GM18873 (cell line): ENCODE measurements around the gene ERC1.

Experiments
- ATAC-seq: cut with Tn5 transposase; IDR thresholded peaks from one replicate; pipeline ENCODE4 v1.9.1; 2021; ENCODE audit warnings: mild to moderate bottlenecking, moderate library complexity, moderate number of reproducible peaks; ENCODE audit not compliant: unreplicated experiment, low FRiP score

Gene ERC1

DNA sequence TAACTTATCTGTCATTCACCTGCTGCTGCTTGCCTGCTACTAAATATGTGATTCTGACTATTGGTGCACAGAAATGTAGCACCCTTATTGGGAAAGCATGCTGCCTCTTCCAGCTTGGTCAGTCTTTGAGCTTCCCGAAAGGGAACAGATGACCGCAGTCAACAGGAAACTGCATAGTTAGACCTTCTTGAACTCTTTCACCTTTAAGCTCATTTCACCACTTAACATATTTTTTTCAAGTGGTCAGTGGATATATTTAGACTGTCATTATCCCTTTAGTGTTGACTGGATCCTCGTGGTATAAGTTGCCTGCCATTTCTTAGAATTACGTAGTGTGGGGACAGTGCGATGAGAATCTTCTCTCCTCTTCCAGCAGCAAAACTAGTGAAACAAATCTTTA lies 378.4 kb downstream of the ERC1 start:
- ATAC-seq, result no peak

DNA sequence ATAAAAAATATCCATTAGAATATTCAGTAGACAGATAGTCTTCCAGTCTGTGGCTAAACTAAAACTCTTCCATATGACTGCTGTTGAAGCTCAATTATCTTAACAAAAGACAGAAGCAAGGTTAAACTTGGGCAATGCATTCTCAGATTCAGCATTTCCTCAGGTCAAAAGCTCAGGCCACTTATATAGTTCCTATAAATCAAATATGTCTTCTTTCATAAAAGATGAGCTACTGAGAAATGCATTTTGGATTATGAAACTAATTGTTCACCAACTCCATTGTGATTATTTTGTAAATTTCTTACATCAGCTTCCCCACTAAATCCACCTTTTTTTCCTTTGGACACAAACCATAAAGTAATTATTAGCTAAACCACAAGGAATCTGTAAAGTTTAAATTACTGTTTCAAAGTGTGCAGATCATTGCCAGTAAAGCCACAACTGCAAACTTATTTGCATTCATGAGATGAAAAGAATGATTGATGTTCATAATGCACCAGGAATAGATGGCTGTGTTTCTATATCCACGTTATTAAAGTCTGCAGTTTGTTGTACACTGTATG lies 379.0 kb downstream of the ERC1 start:
- ATAC-seq, result no peak

DNA sequence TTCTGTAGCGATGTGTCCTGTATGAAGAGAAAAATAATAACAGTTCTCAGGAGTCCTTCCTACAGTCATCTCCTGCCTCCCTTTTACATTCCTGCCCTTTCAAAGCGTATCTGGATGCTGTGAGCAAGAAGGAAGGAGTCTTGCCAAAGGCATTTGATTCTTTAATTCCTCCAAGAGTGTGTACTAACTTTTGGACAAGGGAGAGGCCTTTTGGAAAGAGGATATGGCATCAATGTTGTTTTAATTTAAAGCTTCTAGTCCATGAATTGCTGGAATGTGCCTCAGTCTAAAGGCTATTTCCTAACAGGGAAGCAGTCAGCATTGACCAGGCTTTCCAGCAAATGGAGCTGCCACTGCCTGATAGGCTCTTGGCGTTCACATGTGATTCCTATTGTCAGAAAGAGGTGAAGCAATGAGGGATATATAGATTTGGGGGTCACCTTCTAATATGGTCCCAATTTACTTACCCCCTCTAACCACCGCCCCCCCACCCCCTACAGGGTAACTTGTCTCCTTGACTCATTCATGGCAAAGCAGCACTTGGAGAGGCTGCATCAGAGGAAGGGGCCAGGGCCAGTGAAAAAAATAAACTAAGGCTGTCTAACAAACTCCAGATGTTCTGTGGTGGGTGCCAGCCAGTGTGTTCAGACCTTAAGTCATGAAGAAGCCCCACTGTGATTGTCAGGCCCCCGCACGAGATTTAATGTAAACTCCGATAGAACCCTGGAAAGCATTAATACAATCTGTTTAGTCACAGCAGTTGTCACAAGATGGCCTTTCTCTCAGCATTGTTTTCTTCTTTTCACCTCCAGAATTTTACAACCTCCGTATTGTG lies 383.1 kb downstream of the ERC1 start:
- ATAC-seq, result no peak

DNA sequence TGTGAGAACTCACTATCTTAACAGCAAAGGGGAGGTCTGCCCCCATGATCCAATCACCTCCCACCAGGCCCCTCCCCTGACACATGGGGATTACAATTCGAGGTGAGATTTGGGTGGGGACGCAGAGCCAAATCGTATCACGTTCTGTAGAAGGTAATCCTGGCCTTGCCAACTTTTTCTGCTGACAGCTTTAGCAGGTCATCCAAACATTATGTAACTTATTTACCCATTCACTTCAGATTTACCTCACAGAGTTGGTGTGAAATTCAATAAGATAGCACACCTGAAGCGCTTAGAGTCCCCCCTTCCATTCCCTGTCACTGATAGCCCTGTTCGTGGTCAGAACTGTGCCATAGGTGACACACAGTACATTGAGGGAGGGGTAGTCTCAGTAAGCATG lies 384.3 kb downstream of the ERC1 start:
- no peak for ATAC-seq

DNA sequence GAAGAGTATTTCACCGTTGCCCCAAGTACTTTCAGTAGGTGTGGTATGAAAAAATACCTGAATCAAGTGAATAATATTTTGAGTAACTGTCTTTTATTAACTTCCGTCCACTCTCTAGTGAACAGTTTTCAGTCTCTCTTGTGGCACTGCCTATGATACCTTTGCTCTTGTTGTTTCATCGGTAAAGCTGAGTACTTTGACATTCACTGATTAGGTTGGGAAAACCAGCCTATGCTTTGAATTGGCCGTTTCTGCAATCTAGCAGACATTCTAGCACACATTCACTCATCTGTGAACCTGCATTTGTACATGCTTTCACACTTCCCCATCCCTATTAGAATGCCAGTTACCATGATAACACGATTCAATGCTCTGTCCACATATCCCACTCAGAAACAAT lies 386.1 kb downstream of the ERC1 start:
- no peak for ATAC-seq

DNA sequence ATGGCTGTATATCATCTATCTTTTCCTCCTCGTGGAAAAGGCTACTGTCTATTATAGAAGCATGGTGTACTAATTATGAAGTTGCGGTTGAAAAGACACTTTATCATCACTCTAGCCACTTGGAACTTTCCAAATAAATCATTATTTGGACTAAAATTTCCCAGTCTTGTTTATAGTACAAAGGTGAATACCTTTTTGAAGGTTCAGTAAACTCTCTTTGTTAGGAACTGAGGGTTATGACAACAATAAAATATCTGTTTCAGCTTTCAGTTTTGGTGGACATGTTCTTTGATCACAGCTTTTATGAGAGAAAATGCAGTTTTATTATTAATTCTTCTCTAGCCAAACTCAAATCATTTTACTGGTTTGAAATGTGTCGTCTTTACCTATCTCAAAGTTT lies 386.7 kb downstream of the ERC1 start:
- ATAC-seq, result no peak

DNA sequence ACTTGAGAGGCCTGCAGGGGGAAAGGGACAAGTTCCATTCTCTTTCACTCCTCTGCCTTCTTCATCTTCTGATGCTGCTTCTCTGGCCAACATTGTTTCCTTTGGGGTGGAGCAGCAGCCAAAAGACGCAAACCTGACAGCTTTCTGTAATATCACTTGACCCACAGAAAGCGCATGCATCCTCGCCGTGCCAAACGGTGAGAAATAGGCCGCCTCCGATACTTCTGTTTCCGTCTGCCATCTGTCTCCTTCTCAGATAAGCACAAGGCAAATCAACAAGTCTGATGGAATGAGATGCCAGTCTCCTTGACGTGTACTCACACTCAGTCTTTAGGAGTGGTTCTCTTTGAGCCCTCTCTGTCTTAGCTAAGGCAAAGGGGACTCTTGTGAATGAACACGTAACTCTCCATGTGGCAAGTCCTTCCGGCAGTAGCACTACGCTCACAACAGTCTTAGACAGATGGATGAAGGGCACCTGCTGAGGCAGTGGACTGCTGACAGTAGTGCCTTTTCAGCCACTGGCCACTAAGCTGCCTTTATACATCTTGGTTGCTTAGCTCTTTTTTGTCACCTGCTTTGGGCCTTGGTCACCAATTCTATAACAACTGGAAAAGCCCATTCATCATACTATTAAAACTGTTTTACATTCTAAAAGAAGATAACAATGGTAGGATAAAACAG lies 389.3 kb downstream of the ERC1 start:
- no peak for ATAC-seq

DNA sequence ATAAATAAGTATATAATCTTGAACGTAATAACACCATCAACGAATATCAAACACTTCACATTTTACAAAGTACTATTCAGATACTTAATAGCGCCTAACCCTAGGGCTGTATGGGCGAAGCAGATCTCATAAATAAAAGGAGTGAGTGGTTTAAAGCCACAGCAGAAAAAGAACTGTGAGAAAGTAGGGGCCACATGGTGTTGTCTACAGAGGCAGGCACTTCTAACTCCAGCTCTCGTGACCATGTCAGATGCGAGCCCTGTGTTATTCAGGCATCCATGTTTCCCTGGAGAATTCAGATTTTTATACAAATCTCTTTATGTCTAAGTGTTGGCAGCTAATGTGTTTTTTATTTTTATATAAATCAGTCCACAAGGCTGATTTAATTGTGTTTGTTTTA lies 391.1 kb downstream of the ERC1 start:
- ATAC-seq, result no peak

DNA sequence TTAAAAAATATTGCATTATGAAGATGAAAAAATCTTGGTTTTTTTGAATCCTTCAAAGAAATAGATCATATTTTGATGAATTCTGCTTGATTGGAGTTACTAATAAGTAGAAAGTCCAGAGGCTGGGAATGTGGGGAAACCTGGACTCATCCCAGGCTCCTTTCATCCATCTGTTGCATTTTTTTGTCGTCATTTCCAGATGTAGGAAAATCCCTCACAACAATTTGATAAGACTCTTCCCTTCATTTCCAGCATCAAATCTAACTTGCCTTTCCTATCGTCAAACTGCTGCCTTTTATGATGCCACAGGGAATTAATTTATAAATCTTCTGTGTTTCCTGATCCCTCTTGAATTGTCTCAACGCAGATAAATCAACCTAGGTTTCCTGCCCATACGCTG lies 391.8 kb downstream of the ERC1 start:
- no peak for ATAC-seq

DNA sequence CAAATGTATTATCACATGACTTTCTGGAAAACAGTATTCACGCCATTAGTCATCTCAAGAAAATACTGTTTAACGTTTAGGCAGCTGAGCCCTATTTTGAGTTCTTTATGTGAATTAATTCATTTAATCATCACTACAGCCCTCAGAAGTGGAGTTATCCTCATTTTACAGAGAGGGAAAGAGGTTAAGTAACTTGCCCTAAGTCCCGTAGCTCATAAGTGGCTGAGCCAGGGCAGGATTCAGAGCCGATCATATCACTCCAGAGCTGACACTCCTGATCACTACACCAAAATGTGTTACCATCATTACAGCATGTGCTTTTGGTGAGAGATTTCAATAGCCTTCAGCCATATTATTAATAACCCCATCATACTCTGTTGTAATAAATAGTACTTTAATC lies 392.7 kb downstream of the ERC1 start:
- no peak for ATAC-seq

DNA sequence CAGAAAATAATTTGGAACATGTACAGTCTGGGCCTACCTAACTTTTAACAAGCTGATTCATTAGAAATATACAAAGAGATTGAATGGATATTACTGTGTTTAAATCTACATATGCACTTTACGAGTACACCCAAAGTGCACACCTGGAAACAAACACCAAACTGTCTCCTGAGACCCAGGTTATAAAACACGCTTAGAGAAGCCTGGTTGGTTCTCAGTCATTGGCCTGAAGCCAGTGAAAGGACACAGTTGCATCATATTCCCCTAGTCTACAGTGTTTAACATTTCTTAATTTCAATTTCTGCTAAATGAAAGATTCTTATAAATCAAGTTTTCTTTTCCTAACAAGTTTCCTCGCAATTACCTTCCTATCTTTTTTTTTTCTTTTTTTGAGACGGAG lies 393.9 kb downstream of the ERC1 start:
- ATAC-seq, result no peak

DNA sequence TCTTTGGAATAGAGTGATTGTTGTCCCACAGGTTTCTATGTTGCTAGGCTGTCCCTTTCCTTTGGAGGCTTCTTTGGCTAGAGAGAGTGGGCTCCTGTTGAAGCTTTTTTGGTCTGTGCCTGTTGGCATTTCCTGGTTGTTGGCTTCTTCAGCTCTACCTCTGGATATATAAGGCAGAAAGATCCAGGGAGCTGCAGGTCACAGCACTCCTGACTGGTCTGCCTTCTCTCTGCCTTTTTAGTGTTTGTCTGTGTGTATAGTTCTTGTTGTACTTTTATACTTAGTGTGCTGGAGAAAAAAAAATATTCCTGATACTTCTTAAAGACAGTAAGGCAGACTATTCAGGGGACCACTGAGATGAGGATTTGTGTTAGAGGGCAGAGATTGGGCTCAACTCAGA lies 400.7 kb downstream of the ERC1 start:
- no peak for ATAC-seq

DNA sequence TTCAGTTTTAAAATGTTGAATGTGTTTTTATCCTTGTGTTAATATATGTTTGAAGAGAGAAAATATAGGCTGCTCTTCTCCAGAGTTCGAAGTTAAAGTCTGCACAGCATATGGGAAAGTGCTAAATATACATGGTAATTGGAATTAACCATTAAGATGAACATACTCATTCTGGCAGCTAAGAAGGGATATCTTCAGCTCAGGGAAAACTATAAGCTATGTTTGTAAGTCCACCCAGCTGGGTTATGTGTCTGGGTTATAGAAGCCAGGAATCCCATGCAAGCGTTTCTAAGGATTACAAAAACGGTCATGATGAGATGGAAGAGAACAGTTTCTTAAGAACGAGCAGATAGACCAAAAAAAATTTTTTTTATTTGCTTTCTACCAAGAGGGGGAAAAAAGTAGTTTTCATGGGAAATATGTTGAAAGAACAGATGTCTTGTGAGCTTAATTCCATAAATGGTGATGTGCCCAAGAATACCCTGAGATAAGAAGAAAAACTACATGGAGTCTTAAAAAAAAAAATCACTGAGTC lies 404.5 kb downstream of the ERC1 start:
- no peak for ATAC-seq

DNA sequence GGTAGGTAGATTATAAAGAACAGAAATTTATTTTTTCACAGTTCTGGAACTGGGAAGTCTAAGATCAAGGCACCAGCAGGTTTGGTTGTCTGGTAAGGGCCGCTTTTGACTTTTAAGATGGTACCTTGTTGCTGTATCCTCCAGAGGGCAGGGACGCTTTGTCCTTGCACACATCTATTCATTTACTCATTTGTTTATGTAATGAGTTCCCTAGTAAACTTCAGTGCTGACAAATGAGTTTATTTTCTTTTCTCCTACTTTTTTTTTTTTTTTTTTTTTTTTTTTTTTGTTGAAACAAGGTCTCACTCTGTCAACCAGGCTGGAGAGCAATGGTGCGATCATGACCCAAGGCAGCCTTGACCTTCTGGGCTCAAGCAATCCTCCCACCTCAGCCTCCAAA lies 407.6 kb downstream of the ERC1 start:
- ATAC-seq, result no peak

DNA sequence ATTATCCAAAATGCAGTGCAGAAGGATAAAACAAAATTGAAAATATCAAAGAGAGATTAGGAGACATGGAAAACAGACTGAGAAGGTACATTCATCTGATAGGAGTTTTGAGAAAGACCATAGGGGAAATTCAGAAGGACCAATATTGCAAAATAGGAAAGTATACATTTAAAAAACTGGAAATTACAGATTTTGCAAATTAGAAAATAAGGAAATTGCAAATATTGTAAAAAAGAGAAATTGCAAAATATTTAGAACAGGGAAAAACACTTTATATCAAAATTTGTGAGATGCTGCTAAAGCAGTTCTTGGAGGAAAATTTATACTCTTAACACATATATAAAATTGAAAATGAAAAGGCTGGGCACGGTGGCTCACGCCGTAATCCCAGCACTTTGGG lies 410.9 kb downstream of the ERC1 start:
- no peak for ATAC-seq

DNA sequence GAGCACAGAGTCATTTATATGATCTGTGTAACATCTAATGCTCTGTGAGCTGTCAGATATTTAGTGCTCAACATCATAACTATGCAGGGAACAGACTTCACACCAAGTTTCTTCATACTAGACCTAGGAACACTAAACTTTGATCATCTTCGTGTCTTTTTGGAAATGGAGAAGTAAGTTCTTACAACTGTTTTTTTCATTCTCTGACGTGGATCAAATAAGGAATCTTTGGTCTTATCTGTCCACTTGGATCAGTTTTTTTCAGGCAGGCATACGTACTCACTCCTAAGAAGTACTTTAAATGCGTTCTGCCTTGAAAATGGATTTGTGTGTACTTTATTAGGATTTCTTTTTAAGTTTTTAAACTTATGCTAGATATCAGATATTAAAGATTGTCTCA lies 412.4 kb downstream of the ERC1 start:
- no peak for ATAC-seq

DNA sequence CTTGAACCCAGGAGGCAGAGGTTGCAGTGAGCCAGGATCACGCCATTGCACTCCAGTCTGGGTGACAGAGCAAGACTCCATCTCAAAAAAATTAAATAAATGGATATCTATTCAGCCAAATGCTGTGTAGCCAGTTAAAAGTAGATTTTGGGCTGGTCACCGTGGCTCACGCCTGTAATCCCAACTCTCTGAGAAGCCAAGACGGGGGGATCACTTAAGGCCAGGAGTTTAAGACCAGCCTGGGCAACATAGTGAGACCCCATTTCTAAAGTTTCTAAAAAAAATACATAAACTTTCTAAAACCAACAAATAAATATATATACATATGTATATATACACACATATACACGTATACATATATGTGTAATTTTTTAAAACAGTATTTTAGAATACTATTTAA lies 414.6 kb downstream of the ERC1 start:
- ATAC-seq, result no peak

DNA sequence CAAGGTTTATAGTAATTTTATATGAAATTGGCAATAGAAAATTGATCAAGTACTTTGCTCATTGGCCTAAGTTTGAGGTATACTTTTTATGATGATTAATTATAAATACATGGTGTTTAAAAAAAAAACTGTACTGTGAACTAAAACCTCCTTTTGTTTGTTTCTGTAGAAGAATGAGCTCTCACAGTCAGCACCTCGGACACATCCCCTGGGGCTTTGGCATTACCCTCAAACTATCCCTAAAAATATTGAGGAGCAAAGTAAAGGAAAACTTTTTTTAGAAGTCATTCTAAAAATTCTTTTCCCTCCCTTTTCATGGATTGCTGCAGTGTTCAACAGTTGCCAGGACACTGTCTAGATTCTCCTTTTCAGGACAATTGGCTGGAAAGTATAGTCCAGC lies 419.8 kb downstream of the ERC1 start:
- ATAC-seq, result no peak

DNA sequence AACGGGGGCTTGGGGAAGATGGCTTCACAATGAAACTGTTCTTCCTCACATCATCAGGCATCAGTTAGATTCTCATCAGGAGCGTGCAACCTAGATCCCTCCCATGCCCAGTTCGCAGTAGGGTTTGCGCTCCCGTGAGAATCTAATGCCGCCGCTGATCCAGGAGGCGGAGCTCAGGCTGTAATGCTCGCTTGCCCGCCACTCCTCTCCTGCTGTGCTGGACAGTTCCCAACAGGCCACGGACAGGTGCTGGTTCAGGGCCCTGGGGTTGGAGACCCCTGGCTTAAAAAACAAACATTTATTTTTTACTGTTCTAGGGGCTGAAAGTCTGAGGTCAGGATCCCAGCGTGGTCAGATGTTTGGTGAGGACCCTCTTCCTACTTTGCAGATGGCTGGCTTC lies 422.9 kb downstream of the ERC1 start:
- no peak for ATAC-seq

DNA sequence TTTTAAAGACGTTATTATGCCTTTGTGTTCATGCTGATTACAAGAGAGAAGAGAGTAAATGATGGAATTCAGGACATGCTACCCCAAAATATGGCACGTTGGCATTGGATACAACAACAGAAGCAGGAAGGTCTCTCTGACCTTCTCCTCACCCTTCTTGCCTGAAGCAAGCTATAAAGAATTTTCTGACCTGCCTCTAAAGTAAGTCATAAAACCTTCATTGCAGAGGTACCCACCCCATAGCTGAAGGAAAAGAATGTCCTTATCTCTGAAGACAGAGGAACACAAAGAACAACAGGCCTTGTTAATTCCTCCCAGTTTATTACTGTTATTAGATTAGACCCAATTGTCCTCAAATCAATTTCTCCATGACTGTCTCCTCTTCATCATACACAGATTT lies 427.1 kb downstream of the ERC1 start:
- ATAC-seq, result no peak

DNA sequence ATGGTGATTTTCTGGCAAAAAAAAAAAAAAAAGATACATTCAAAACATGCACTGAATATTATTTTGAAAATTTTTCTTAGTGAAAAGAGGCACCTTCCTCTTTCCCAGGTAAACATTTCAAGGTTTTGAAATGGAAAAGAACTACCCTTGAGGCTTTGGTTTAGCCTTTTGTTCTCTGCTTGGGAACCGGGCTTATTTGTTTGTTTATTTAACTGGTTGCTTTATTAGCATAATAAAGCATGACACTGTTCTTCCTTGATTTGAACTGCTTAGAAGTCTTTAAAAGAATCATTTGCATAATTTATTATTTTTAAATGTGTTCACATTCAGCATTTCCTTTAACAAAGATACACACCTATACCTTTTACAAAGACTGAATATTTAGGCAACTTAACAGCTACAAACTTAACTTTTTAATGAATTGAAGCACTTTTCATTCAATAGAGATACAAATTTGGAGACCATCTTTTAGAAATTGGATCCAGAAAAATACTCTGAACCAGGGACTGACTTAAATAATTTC lies 428.9 kb downstream of the ERC1 start:
- no peak for ATAC-seq
